Thoracic aorta (tissue), 2 donors: ENCODE results near the gene BANF1. TPM values are rescaled to one million over a fixed set of nuclear protein-coding genes. Genes with fewer than 3 reads are reported as not detected.
A peak's percentile ranks its signal among the peaks of the same experiment; 100 is the strongest.

Experiments used
- ATAC-seq: fragments of 150-250 bp; one replicate; pipeline ENCODE4 v1.8.0; 2017; ENCODE audit warnings: low read depth; ENCODE audit not compliant: insufficient number of reproducible peaks, low FRiP score
- DNase-seq: peaks from one replicate; pipeline ENCODE4 v3.0.0-alpha.2; 2020; ENCODE audit warnings: low spot score
- H3K27ac ChIP-seq, 2 donors: fragments of 200-600 bp; sonication (generic); 1 replicate in 1 of 2; 2 replicates in 1 of 2; pipeline ENCODE4 v1.5.1; 2016; ENCODE audit warnings: mild to moderate bottlenecking in 2 of 2, moderate library complexity in 2 of 2
- H3K27me3 ChIP-seq: fragments of 200-600 bp; sonication (generic); replicated peaks from 2 replicates; pipeline ENCODE4 v1.6.0; 2016; ENCODE audit warnings: mild to moderate bottlenecking; ENCODE audit not compliant: insufficient read depth
- H3K36me3 ChIP-seq: fragments of 200-600 bp; sonication (generic); one replicate; pipeline ENCODE4 v1.5.1; 2016
- H3K4me1 ChIP-seq, 2 donors: fragments of 200-600 bp; sonication (generic); 1 replicate in 1 of 2; 2 replicates in 1 of 2; pipeline versions ENCODE4 v1.5.1 to v1.6.0; 2016; ENCODE audit warnings: low read depth in 2 of 2, mild to moderate bottlenecking in 1 of 2; ENCODE audit not compliant: control insufficient read depth in 1 of 2
- H3K4me3 ChIP-seq: fragments of 200-600 bp; sonication (generic); 2 replicates; pipeline ENCODE4 v1.5.1; 2016; ENCODE audit warnings: mild to moderate bottlenecking
- H3K9me3 ChIP-seq: fragments of 200-600 bp; sonication (generic); 2 replicates; pipeline ENCODE4 v1.5.1; 2016
- CTCF ChIP-seq: fragments of 200-600 bp; sonication (generic); IDR thresholded peaks from one replicate; pipeline ENCODE4 v1.5.1; 2019; ENCODE audit warnings: antibody characterized with exemption
- total RNA-seq, 2 donors: library from RNA; depleted of rRNA; stranded (reverse); fragments of >200 nt; gene quantifications; one replicate each; pipeline versions ENCODE4 v1.1.0 to v1.2.3, GENCODE V29; 2016

Gene BANF1
- total RNA-seq, result 10 to 100 TPM; 22.2 to 60.0 TPM

- no peak for TF ChIP-seq CTCF
- DNase-seq, result peak; percentile 71
- Histone ChIP-seq H3K36me3 (peaks cover 32% of the 10 kb centered on the region), H3K4me1 (peaks cover 15 to 27% of the 10 kb centered on the region in 2 donors), H3K27me3 (no peaks in the 10 kb centered on the region), H3K9me3 (no peaks in the 10 kb centered on the region), H3K27ac (peak within 1 kb of the TSS; percentile 95 to 99), H3K4me3 (peak within 1 kb of the TSS; percentile 85)
- peak; percentile 77 for ATAC-seq
These were observed at the start of gene BANF1, which contains the start of gene EIF1AD for GRCh38 chr11:66001942-66002647. TSS of gene BANF1 (plus strand) at chr11:66002503. CDS start at chr11:66003251, 748 bp downstream. TSS of gene EIF1AD (minus strand) at chr11:66002157. CDS start at chr11:66000389, 1,768 bp downstream.

- H3K27ac ChIP-seq, result no peak overlapping the region
- DNase-seq, result no peak
- no peaks in the 10 kb centered on the region for H3K4me1 ChIP-seq
- H3K9me3 ChIP-seq, result no peaks in the 10 kb centered on the region
- no peaks in the 10 kb centered on the region for H3K36me3 ChIP-seq
- no peaks in the 10 kb centered on the region for H3K27me3 ChIP-seq
- H3K4me3 ChIP-seq, result no peak overlapping the region
- ATAC-seq, result no peak
- TF ChIP-seq CTCF, result no peak
These were observed 48.8 kb upstream of the BANF1 start for GRCh38 chr11:65953471-65953870.

- no peak for TF ChIP-seq CTCF
- no peak for ATAC-seq
- no peaks in the 10 kb centered on the region for H3K27me3 ChIP-seq
- no peak overlapping the region for H3K27ac ChIP-seq
- H3K4me1 ChIP-seq, result no peaks in the 10 kb centered on the region
- no peak overlapping the region for H3K4me3 ChIP-seq
- H3K9me3 ChIP-seq, result no peaks in the 10 kb centered on the region
- DNase-seq, result no peak
- H3K36me3 ChIP-seq, result no peaks in the 10 kb centered on the region
These were observed 47.5 kb upstream of the BANF1 start for GRCh38 chr11:65954771-65955170.

GRCh38 chr11:65958291-65958690, 44.0 kb upstream of the BANF1 start:
- DNase-seq (no peak), ATAC-seq (no peak)
- no peak overlapping the region for H3K4me3 ChIP-seq
- H3K27me3 ChIP-seq, result no peaks in the 10 kb centered on the region
- TF ChIP-seq CTCF, result no peak
- H3K36me3 ChIP-seq, result no peaks in the 10 kb centered on the region
- H3K27ac ChIP-seq, result no peak overlapping the region
- H3K9me3 ChIP-seq, result no peaks in the 10 kb centered on the region
- peaks cover 12% of the 10 kb centered on the region in 2 donors for H3K4me1 ChIP-seq

- peaks cover 18% of the 10 kb centered on the region in 2 donors for H3K4me1 ChIP-seq
- no peak for ATAC-seq
- H3K27ac ChIP-seq, result no peak overlapping the region
These were observed 43.4 kb upstream of the BANF1 start for GRCh38 chr11:65958774-65959420.

More at GRCh38 chr11:65958774-65959420, 43.4 kb upstream of the BANF1 start:
- no peak for TF ChIP-seq CTCF
- DNase-seq, result no peak
- Histone ChIP-seq H3K4me3 (no peak overlapping the region), H3K27me3 (no peaks in the 10 kb centered on the region), H3K9me3 (no peaks in the 10 kb centered on the region), H3K36me3 (peaks cover 2% of the 10 kb centered on the region)
